GM19099 (cell line): ENCODE data around the gene PDPK1.

Source experiments
- POLR2A ChIP-seq: IDR thresholded peaks from 3 replicates; pipeline ENCODE4 v1.6.1; 2011; ENCODE audit warnings: low read depth; ENCODE audit not compliant: insufficient read length; ENCODE audit errors: extremely low read depth

Gene PDPK1

DNA sequence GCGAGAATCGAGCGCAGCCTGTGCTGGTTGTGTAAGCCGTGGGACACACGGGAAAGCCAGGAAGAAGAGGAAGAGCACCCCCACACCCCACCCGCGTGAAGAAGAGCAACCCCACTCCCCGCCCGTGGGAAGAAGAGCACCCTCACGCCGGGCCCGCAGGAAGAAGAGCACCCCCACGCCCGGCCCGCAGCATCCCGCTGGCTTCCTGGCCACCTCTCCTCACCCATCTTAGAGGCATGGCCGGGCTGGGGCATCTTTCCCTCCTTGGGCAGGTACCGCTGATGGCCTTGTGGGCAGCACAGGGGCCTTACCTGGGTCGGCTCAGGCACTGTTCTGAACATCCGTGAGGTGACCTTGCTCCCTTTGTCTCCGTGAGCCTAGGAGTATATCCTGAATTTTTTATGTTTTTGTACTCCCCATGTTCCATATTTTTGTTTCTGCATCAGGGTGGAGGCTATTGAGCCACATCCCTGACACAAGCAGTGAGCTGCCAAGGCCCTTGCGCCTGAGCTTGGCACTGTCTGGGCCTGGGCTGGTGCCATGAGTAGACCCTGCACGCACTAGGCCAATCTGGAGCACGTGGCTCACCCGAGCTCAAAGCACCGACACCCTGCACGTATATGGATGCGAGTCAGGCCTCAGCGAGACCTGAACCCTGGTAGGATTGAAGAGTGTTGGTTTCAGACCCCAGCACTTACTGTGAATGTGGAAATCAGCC is 73.1 kb downstream of the PDPK1 start:
- no peak for TF ChIP-seq POLR2A

DNA sequence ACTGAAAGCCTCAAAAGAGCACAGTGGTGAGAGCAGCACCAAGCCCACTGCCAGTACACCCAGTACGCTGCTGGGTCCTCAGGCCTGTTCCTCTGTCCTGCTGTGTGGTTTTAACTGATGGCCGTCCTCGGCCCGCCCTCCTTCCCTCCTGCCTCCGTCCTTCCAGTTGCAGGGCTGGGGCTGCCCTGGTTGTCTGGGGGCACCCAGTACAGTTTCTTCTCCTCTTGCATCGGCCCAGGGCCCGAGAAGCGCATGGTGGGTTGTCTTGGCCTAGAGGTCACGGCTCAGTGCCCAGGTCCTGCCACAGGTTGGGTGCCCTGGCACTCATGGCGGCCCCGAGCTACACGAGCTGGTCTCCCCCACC is 73.7 kb downstream of the PDPK1 start:
- no peak for TF ChIP-seq POLR2A

DNA sequence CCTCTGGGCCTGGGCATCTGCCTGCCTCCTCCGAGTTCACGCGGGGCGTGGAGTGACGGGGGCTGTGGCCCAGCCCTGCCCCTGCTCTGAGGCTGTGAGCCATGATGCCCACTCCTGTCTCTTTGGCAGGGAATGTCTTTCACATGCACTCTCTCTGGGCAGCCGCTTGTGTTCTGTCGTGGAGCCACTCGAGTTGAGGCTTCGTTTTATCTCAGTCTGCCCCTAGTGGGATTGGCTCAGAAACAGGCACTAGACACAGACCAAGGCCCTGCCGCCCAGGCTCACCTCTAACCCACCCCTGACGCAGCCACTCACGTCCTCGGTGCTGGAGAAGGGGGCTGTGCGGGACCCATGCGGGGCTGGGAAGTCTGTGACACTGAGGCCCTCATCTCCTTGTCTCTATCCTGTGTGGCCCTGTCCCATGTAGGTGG is 77.0 kb downstream of the PDPK1 start:
- TF ChIP-seq POLR2A: no peak
